ENCODE results near the gene FUT7. TPM values are rescaled to one million over a fixed set of nuclear protein-coding genes. Genes with fewer than 3 reads are reported as not detected.
A peak's percentile ranks its signal among the peaks of the same experiment; 100 is the strongest.

The FUT7 gene
- total and polyA plus RNA-seq, 2 of the 13 experiments (the other 11 are each of a cell fraction or from before 2014, with no cell fraction given) = 0.05 TPM; not detected in 1

DNA sequence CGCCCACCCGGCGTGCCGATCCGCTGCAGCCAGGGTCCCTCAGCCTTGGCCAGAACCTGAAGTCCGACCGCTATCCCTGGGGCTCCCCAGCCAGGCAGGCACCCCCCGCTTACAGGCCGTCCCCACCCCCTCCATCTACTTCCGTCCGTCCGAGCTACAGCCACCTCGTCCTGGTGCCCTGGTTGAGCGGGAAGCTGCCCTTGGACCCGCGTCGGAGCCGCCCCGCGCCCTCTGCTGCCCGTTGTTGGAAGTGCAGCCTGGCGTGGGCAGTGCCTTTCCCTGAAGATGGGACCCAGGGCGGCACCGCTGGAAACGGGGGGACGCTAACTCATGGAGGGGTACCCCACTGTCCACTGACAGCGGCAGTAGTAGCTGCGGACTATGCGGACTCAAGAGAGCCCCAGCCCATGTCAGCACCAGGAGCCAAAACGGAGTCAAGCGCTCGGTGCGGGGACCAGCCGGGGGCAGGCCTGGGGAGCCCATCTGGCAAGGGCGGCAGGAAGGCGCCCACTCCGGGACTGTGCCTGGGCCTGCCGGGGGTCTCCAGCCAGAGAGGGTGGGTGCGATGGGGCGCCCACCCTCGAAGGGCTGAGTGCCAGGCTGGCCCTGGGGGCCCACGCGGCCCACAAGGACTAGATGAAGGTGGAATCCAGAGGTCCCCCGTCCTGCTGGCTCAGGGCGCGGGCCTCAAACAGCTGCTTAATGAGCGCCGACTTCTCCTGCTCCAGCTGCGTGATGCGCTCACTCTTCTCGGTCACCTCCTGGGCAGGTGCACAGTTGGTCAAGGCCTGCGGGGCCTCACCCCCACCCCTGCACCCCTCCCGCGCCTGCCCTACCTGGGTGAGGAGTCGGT is 32.4 kb upstream of the FUT7 start (continued):
- TF ChIP-seq, protein P1, sequence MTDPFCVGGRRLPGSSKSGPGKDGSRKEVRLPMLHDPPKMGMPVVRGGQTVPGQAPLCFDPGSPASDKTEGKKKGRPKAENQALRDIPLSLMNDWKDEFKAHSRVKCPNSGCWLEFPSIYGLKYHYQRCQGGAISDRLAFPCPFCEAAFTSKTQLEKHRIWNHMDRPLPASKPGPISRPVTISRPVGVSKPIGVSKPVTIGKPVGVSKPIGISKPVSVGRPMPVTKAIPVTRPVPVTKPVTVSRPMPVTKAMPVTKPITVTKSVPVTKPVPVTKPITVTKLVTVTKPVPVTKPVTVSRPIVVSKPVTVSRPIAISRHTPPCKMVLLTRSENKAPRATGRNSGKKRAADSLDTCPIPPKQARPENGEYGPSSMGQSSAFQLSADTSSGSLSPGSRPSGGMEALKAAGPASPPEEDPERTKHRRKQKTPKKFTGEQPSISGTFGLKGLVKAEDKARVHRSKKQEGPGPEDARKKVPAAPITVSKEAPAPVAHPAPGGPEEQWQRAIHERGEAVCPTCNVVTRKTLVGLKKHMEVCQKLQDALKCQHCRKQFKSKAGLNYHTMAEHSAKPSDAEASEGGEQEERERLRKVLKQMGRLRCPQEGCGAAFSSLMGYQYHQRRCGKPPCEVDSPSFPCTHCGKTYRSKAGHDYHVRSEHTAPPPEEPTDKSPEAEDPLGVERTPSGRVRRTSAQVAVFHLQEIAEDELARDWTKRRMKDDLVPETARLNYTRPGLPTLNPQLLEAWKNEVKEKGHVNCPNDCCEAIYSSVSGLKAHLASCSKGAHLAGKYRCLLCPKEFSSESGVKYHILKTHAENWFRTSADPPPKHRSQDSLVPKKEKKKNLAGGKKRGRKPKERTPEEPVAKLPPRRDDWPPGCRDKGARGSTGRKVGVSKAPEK (CRISPR knock-in tag; IDR thresholded peaks at IDR 0.05; ENCODE audit: borderline replicate concordance) = no peak
- TF ChIP-seq PHF8 (CRISPR knock-in tag; IDR thresholded peaks at IDR 0.05) (peak; percentile 20; the same call in 1 of the 2 replicates), SIX1 (CRISPR knock-in tag; IDR thresholded peaks at IDR 0.05; ENCODE audit: borderline replicate concordance) (no peak), NONO (IDR thresholded peaks at IDR 0.05) (no peak), NONO (CRISPR knock-in tag; conservative IDR thresholded peaks at IDR 0.05) (no peak; the same call in 1 of the 2 replicates), ARHGAP35 (CRISPR knock-in tag; IDR thresholded peaks at IDR 0.05; ENCODE audit: borderline replicate concordance) (no peak), MAFK (conservative IDR thresholded peaks at IDR 0.05 in 1 of 2, IDR thresholded peaks at IDR 0.05 in 1 of 2; ENCODE audit: low read length in 2 of 2) (no peak), CCDC6 (CRISPR knock-in tag; IDR thresholded peaks at IDR 0.05) (no peak), PAWR (CRISPR knock-in tag; IDR thresholded peaks at IDR 0.05; ENCODE audit: borderline replicate concordance) (no peak), ZSCAN12 (CRISPR knock-in tag; IDR thresholded peaks at IDR 0.05) (no peak)
- TF ChIP-seq, protein P2, sequence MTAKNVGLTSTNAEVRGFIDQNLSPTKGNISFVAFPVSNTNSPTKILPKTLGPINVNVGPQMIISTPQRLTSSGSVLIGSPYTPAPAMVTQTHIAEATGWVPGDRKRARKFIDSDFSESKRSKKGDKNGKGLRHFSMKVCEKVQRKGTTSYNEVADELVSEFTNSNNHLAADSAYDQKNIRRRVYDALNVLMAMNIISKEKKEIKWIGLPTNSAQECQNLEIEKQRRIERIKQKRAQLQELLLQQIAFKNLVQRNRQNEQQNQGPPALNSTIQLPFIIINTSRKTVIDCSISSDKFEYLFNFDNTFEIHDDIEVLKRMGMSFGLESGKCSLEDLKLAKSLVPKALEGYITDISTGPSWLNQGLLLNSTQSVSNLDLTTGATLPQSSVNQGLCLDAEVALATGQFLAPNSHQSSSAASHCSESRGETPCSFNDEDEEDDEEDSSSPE (CRISPR knock-in tag; IDR thresholded peaks at IDR 0.05) = peak; percentile 74
